AG09309 (cell line): ENCODE measurements around the gene GLI3.

ENCODE experiments used
- DNase-seq: peaks from one replicate; pipeline ENCODE4 v3.0.0-alpha.2; 2010; ENCODE audit warnings: low read depth
- H3K4me3 ChIP-seq: 2 replicates; pipeline ENCODE4 v1.5.1; 2011; ENCODE audit warnings: mild to moderate bottlenecking, low read depth, low read length, moderate library complexity; ENCODE audit not compliant: control insufficient read depth
- TF ChIP-seq, protein P1 (sequence below): IDR thresholded peaks from 2 replicates; pipeline ENCODE4 v1.5.1; 2011; ENCODE audit warnings: mild to moderate bottlenecking, low read depth, low read length, inconsistent platforms; ENCODE audit not compliant: insufficient read depth, control insufficient read depth; ENCODE audit errors: missing control alignments

The GLI3 gene

DNA sequence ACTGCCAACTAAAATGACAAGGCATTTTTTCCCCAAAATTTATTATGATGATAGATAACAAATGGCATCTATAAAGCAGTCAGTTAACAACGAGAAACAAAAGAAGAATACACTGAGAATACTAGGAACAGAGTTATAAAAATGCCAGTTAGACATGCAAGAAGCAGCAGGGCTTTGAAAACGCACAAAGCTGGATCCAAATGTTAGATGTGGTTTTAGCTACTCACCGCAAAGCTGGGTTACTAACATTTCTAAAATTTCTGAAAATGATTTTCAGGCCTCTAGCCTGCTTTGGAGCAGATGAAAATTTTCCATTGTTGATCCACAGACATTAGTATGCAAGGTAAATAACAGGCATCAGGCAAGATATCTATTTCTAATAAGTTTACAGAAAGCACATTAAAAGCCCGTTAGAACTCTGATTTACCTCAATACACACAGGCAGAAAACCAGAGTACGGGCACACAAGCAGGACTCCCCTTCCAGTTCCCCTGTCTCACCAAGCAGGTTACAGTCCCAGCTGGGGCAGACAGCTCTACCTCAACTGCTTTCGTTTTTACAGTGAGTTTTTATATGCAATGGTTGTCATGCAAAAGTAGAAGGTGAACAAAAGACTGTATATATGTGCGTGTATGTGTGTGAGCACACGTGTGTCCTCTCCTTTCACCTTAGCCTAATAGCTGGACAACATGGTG, 37.9 kb downstream of the GLI3 start:
- TF ChIP-seq, protein P1, sequence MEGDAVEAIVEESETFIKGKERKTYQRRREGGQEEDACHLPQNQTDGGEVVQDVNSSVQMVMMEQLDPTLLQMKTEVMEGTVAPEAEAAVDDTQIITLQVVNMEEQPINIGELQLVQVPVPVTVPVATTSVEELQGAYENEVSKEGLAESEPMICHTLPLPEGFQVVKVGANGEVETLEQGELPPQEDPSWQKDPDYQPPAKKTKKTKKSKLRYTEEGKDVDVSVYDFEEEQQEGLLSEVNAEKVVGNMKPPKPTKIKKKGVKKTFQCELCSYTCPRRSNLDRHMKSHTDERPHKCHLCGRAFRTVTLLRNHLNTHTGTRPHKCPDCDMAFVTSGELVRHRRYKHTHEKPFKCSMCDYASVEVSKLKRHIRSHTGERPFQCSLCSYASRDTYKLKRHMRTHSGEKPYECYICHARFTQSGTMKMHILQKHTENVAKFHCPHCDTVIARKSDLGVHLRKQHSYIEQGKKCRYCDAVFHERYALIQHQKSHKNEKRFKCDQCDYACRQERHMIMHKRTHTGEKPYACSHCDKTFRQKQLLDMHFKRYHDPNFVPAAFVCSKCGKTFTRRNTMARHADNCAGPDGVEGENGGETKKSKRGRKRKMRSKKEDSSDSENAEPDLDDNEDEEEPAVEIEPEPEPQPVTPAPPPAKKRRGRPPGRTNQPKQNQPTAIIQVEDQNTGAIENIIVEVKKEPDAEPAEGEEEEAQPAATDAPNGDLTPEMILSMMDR: no peak
- H3K4me3 ChIP-seq: no peak overlapping the region
- DNase-seq: peak; percentile 85

DNA sequence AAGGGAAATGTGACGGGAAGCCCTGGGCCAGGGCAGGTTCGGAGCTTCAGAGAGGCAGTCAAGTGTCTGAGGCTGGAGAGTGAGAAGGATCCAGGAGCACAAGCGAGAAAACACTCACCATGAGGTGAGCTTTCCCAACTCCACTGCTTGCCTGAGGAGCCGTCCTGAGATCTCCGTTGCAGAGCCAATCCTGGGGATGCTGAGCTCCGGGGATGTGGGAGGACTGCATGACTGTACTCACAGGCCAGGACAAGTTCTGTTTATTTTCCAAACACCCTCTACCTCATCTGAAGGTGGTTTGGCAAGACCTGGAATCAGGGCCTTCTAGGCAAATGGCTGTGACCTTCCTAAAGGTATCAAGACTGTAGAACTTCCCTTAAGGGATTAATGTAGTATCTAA, 38.7 kb downstream of the GLI3 start:
- no peak overlapping the region for H3K4me3 ChIP-seq
- TF ChIP-seq, protein P1: no peak
- no peak for DNase-seq

DNA sequence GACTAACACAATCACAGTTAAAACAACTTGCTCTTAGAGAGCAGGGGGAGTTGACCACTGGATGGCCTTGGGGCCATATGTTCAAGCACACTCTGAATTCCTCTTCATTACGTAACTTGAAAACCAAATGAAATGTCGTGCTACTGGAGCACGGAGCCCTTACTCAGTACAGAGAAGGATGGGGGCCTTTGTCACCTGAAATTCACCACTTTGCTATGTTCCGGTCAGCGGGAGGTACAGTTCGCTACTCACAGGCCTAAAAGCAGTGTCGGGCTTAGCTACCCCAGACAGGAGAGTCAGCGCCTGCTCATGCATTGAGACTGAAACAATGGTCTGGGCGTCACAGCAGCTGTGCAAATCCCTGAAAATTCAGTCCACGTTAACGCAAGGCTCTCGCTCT, 39.6 kb downstream of the GLI3 start:
- DNase-seq: peak; percentile 78
- no peak overlapping the region for H3K4me3 ChIP-seq
- TF ChIP-seq, protein P1: peak; percentile 2

DNA sequence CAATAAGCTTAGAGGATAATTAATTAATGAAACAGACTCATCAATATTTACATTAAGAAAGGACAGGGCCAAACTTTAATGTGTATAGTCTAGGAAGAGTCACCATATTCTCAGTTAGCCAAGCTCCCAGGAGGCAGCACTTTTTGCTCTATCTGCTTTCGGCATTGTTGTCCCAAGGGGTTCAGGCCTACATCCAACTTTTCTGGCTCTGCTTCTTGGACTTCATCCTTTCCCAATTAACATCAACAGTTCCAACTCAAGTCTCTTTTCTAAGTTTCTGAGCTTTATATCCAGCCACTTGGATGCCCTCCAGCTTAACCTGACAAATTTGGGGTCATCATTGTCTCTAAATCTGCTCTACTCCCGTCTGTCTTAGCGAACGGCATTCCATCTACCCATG, 42.8 kb downstream of the GLI3 start:
- H3K4me3 ChIP-seq: no peak overlapping the region
- TF ChIP-seq, protein P1: no peak
- DNase-seq: no peak

DNA sequence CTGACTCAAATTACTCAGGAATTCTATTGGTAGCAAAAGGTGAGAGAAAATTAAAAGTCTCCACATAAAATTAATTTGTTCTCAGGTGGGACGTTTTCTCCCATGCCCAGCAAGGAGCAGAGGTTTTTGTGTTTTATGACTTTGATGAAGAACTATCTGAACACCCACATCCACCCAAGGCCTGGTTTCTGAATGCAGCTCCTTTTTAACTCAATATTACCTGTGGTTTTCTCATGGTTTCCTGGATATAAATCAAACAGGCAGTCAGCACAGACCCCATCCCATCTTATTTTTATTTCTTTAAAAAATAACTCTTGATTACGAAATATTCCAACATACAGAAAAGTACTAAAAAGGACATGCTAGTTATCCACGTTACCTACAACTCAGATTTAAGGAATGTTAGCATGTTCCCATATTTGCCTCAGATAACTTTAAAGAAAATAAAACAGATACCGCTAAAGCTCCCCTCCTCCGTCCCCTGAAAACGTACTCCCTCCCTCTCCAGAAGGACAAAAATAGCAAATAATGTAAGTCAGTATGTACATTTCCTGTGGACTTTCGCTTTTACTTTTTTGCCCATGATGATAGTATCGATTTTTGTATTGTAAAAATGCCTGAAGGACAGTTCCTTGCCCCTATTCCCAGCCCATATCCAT, 43.4 kb downstream of the GLI3 start:
- H3K4me3 ChIP-seq: no peak overlapping the region
- TF ChIP-seq, protein P1: no peak
- no peak for DNase-seq

DNA sequence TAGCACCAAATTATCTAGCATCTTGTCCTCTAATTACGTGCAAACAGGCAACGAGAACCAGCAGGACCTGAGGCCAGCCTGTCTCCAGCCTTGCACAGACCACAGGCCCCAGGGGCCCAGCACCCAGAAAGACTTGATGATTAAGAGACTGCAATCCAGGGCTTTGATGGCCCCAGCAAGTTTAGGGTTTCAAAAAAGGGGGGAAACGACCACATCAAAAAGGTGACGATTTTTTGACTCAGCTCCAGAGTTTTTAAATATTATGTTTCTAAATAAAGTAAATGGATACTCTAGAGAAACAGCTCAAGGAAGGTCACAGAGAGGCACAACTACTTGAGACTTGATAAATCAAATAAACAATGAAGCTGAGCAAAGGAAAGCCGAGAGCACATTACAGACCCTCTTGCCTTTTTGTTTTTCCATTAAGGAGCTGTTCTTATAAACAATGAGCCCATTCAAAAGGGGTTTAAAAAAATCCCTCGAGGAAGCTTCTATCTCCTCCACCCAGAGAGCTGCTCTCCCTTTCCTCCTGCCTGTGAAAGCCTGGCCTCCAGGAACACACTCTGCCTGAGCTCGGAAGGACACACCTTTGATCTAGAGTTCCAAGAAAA, 44.1 kb downstream of the GLI3 start:
- TF ChIP-seq, protein P1: no peak
- DNase-seq: no peak
- H3K4me3 ChIP-seq: no peak overlapping the region
